ENCODE measurements around the gene PROKR1.
"Not testable (repeated sequence)": the region's sequence is repeated elsewhere in the genome, so short reads cannot be mapped to it uniquely, and the experiment has no call there.

The PROKR1 gene

GRCh38 chr2:68658266-68658665 is 14.9 kb downstream of the PROKR1 start:
- no peak for DNase-seq (ENCODE audit: low read depth in 2 of 2)

GRCh38 chr2:68659081-68659480 is 15.7 kb downstream of the PROKR1 start:
- no peak for DNase-seq (ENCODE audit: low read depth in 2 of 2)

- DNase-seq (ENCODE audit: low read depth in 2 of 2) = no peak
These were observed 17.3 kb downstream of the PROKR1 start for GRCh38 chr2:68660658-68661057.

GRCh38 chr2:68662466-68662865 is 19.1 kb downstream of the PROKR1 start:
- no peak for DNase-seq (ENCODE audit: low read depth in 2 of 2)

GRCh38 chr2:68663371-68664156 is 20.2 kb downstream of the PROKR1 start:
- no peak for DNase-seq (ENCODE audit: low read depth in 2 of 2)

GRCh38 chr2:68667371-68667770 is 24.0 kb downstream of the PROKR1 start:
- no peak for DNase-seq (ENCODE audit: low read depth in 2 of 2)

- no peak for DNase-seq (ENCODE audit: low read depth in 2 of 2)
These were observed 26.3 kb downstream of the PROKR1 start for GRCh38 chr2:68669651-68670050.

- DNase-seq (ENCODE audit: low read depth in 2 of 2) = no peak
These were observed 28.6 kb downstream of the PROKR1 start for GRCh38 chr2:68671961-68672360.

GRCh38 chr2:68673631-68674030 is 30.3 kb downstream of the PROKR1 start:
- DNase-seq (ENCODE audit: low read depth in 2 of 2) = no peak

GRCh38 chr2:68675470-68675869 is 32.1 kb downstream of the PROKR1 start:
- DNase-seq (ENCODE audit: low read depth in 2 of 2) = no peak

GRCh38 chr2:68677837-68678236 is 34.5 kb downstream of the PROKR1 start:
- DNase-seq (ENCODE audit: low read depth in 2 of 2) = not testable (repeated sequence)

- DNase-seq (ENCODE audit: low read depth in 2 of 2) = not testable (repeated sequence)
These were observed 36.0 kb downstream of the PROKR1 start for GRCh38 chr2:68679166-68679916.

GRCh38 chr2:68679917-68680267 is 36.5 kb downstream of the PROKR1 start:
- not testable (repeated sequence) for DNase-seq (ENCODE audit: low read depth in 2 of 2)

GRCh38 chr2:68684197-68684596 is 40.8 kb downstream of the PROKR1 start:
- DNase-seq (ENCODE audit: low read depth in 2 of 2) = no peak

GRCh38 chr2:68686178-68686577 is 42.8 kb downstream of the PROKR1 start:
- DNase-seq (ENCODE audit: low read depth in 2 of 2) = no peak

GRCh38 chr2:68687018-68687417 is 43.6 kb downstream of the PROKR1 start:
- DNase-seq (ENCODE audit: low read depth in 2 of 2) = no peak

GRCh38 chr2:68689553-68690537 is 46.5 kb downstream of the PROKR1 start:
- no peak for DNase-seq (ENCODE audit: low read depth in 2 of 2)

- no peak for DNase-seq (ENCODE audit: low read depth in 2 of 2)
These were observed 47.5 kb downstream of the PROKR1 start for GRCh38 chr2:68690851-68691250.

GRCh38 chr2:68692511-68692910 is 49.1 kb downstream of the PROKR1 start:
- DNase-seq (ENCODE audit: low read depth in 2 of 2) = no peak

GRCh38 chr2:68693951-68694350 is 50.6 kb downstream of the PROKR1 start:
- no peak for DNase-seq (ENCODE audit: low read depth in 2 of 2)

- DNase-seq (ENCODE audit: low read depth in 2 of 2) = no peak
These were observed 52.6 kb downstream of the PROKR1 start for GRCh38 chr2:68695971-68696370.

GRCh38 chr2:68696554-68696953 is 53.2 kb downstream of the PROKR1 start:
- no peak for DNase-seq (ENCODE audit: low read depth in 2 of 2)
